Spleen (tissue), 7 donors: ENCODE results near the gene RNF224.

Experiments used
- CTCF ChIP-seq, 11 experiments: fragments of 200-600 bp in 7 of 11; fragments of 450-650 bp in 4 of 11; sonication (generic) in 4 of 11; IDR thresholded peaks in 8 of 11; conservative IDR thresholded peaks in 3 of 11; 1 replicate in 7 of 11; 2 replicates in 4 of 11; pipeline versions ENCODE4 v1.4.0 to v1.8.0; 2016 to 2021; ENCODE audit warnings: antibody characterized with exemption in 11 of 11, inconsistent platforms in 4 of 11, mild to moderate bottlenecking in 1 of 11
- POLR2A ChIP-seq, 3 donors: fragments of 450-650 bp; IDR thresholded peaks; one replicate each; pipeline ENCODE4 v1.5.1; 2017; ENCODE audit warnings: antibody characterized with exemption in 3 of 3, mild to moderate bottlenecking in 1 of 3
- donor health status: DM: no; HTN: no; CAD: no; lungs with moderate emphysema.
- donor health status: DM: no; HTN: no; CAD: no.
- donor health status: DM: no; HTN: no; CAD: no.

- TF ChIP-seq CTCF (IDR thresholded peaks at IDR 0.05 in 8 of 11, conservative IDR thresholded peaks at IDR 0.05 in 3 of 11) (no peak), POLR2A (IDR thresholded peaks at IDR 0.05) (no peak)
Measured at GRCh38 chr9:137224830-137225694, 2.2 kb upstream of the RNF224 start, which contains the start of gene CYSRT1.
